WI38 (cell line): ENCODE data around the gene HMCN1.

Experiments used
- H3K4me3 ChIP-seq: 2 replicates; pipeline ENCODE4 v1.5.1; 2011; ENCODE audit warnings: low read depth, mild to moderate bottlenecking, control low read depth, low read length
- CTCF ChIP-seq: IDR thresholded peaks from 2 replicates; pipeline ENCODE4 v1.5.1; 2012; ENCODE audit warnings: low read depth, mild to moderate bottlenecking, control low read depth, low read length

Gene HMCN1

DNA sequence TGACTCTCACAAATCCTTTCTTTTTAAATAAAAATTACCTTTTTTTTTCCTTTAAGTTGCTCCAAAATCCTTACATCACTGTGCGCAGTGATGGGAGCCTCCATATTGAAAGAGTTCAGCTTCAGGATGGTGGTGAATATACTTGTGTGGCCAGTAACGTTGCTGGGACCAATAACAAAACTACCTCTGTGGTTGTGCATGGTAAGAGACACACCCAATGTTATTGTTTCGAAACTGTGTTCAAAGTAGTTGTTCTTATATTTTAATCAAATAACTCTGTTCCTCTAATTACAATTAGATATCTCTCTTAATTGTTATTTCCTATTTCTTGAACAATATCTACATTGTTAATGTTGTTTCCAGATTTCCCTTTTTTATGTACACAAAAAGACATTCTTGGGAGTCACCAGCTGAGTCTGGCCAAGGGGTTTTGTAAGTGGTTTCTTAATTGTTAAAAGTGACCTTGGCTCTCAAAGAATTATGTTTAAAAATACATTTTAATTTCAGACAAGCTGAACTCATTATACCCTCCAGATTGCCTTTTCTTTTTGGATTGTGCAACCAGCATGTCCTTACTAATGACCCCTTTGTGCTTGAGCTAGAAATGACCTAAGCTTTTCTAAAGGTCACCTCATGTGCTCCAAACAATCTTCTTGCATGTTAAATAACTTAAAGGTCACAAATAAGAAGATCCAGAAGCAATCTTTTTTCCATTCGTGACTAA is 250.1 kb downstream of the HMCN1 start:
- no peak overlapping the region for H3K4me3 ChIP-seq
- no peak for TF ChIP-seq CTCF

DNA sequence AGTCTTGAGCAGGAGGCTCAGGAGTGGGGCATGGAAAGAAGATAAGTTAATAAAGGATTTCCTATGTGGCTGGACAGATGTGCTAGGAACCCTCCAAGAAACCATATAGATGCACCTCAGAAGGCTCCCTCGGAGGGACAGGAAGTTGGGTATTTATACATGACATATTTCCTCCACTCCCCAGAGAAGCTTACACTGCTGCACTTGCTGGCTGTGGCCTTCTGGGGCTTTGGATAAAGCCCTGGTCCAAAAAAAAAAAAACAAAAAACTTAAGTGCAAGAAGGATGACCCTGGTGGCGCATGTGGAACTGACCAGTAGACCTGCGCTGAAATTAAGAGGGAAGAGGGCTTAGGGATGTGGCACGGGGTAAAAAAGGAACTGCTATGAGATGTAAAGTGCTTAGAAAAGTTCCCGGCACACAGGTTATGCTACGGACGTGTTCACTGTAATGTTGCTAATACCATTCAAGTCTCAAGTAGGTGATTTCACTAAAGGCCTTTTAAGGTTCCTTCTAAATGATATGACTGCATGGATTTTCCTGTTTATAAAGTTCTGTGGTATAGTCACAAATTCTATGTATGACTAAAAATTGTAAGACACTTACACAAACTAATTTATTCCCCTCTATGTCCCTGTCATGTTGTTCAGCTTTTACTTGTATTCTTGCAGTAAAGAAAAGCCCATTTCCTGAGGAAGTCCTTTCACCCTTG is 253.6 kb downstream of the HMCN1 start:
- H3K4me3 ChIP-seq = no peak overlapping the region
- TF ChIP-seq CTCF = no peak

GRCh38 chr1:185990565-185990964 is 256.4 kb downstream of the HMCN1 start:
- no peak for TF ChIP-seq CTCF
- no peak overlapping the region for H3K4me3 ChIP-seq

GRCh38 chr1:185991266-185991665 is 257.1 kb downstream of the HMCN1 start:
- no peak overlapping the region for H3K4me3 ChIP-seq
- no peak for TF ChIP-seq CTCF

DNA sequence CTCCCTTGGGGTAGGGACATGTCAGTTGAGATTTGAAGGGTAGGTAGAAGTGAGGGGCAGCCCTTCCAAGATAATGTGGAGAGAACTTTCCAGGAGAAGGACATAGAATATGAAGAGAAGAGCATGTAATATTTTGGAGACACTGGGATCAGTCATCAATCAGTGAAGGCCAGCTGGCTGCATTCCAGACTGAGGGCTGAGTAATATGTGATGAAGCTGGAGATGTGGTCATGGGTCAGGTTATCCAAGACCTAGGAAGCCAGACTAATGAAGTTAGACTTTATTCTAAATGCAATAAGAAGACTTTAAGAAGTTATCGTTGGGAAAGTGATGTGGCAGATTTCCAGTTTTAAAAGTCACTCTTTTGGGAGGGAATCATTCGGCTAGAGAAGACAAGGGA is 262.0 kb downstream of the HMCN1 start:
- H3K4me3 ChIP-seq = no peak overlapping the region
- no peak for TF ChIP-seq CTCF

DNA sequence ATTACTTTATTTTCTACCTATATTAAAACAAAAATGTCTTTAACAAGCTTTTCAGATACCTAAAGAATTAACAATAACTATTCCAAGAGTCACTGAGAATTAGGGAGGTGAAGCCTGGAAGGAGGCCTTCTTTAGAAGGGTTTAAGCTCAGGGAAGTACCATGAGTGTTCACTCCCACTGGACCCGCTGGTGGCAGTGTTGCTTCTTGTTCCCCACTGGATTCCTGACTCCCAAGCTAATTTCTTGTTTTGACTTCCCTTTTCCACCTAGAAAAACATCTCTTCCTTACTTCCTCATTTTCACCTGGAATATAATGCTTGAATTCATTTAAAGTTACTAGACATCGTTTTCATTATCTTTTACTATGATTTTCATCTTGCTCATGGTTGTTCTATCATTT is 264.2 kb downstream of the HMCN1 start:
- no peak overlapping the region for H3K4me3 ChIP-seq
- TF ChIP-seq CTCF = no peak

- TF ChIP-seq CTCF = no peak
- no peak overlapping the region for H3K4me3 ChIP-seq
Observed at GRCh38 chr1:186002406-186002805, 268.2 kb downstream of the HMCN1 start.
